SH-SY5Y (cell line): ENCODE data around the gene DLGAP1.

Experiments
- GATA2 ChIP-seq: IDR thresholded peaks from 2 replicates; pipeline ENCODE4 v1.6.1; 2011; ENCODE audit warnings: mild to moderate bottlenecking, low read depth, low read length
- GATA3 ChIP-seq: IDR thresholded peaks from 2 replicates; pipeline ENCODE4 v1.6.1; 2011; ENCODE audit warnings: low read depth, mild to moderate bottlenecking, low read length, moderate library complexity

DLGAP1 gene

DNA sequence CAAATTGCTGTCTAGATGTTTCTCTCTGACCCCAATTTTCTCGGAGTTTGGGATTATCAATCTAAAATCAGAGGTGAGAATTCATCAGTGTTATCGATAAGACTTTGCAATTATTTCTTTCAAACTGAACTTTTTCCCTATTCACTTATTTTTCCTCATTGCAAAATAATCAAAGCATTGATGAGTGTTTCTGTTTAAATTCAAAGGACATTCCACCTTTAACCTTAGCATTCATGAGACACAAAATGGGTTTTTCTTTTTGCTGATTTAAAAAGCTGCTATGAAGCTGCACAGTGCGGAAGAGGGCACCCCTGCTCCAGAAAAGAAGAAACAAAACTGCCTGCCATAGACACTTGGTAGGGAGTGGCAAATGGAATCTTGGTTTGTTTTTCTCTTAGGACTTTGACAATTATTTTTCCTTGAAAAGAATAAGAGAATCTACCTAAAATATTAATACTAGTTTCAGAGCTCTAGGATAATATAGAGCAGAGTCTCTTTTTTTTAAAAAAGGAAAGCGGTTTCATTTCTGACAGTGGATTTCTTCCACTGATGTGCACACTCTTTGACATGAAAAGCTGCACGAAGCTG, 801.8 kb downstream of the DLGAP1 start:
- TF ChIP-seq GATA2 (no peak), GATA3 (no peak)

- TF ChIP-seq GATA3 (no peak), GATA2 (no peak)
These were observed 802.5 kb downstream of the DLGAP1 start for GRCh38 chr18:3652380-3653262.

DNA sequence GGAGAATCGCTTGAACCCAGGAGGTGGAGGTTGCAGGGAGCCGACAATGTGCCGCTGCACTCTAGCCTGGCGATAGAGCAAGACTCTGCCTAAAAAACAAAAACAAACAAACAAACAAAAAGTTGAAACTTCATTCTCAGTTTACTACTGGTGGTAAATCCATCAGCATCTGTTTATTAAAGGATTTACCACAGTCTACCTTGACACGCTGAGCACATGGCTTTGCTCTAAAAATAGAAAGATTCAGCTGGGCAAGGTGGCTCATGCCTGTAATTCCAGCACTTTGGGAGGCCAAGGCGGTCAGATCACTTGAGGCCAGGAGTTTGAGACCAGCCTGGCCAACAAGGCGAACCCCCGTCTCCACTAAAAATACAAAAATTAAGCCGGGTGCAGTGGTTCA, 803.8 kb downstream of the DLGAP1 start:
- TF ChIP-seq GATA3 (no peak), GATA2 (no peak)

DNA sequence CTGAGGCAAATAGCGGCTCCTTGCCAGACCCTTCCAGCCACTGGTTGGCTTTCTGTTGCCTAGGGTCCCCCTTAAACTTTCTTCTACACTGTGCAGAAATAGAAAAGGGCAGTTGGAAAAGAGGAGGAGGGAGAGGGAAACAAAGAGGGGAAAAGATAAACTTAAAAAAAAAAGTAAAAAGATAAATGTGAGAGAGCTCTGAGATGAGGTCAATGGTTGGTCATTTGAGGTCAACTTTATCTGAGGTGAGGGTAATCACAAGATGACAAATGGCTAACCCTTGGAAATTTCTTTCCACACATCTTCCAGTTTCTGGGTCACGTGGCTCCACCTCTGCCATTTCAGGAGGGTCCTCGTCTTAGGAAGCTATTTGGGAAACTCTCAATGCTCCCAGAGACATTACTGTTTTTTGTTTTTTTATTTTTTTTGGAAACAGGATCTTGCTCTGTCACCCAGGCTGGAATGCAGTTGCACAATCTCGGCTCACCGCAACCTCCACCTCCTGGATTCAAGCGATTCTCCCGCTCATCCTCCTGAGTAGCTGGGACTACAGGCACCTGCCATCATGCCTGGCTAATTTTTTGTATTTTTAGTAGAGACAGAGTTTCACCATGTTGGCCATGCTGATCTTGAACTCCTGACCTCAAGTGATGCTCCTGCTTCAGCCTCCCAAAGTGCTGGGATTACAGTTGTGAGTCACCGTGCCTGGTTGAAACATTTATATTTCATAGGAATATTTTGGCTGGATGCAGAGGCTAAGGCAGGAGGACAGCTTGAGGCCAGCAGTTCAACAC, 805.3 kb downstream of the DLGAP1 start:
- no peak for TF ChIP-seq GATA3
- no peak for TF ChIP-seq GATA2

- TF ChIP-seq GATA2, result no peak
- no peak for TF ChIP-seq GATA3
These were observed 805.9 kb downstream of the DLGAP1 start for GRCh38 chr18:3649135-3649632.

GRCh38 chr18:3648641-3649040, 806.5 kb downstream of the DLGAP1 start:
- TF ChIP-seq GATA3 (no peak), GATA2 (no peak)

GRCh38 chr18:3648200-3648599, 806.9 kb downstream of the DLGAP1 start:
- TF ChIP-seq GATA2, result no peak
- no peak for TF ChIP-seq GATA3

DNA sequence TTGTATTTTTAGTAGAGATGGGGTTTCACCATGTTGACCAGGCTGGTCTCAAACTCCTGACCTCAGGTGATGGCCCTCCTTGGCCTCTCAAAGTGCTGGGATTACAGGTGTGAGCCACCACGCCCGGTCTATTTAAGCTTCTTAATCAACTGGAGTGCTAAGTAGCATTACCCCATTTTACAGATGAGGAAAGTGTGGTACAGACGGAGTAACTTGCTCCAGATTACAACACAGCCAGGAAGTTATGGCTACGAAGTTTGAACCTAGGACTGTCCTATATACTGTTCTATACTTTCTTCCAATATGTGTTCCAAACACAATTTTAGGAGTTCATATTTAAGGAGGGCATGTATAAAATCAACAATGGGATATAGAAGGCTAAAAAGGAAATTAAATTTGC, 807.5 kb downstream of the DLGAP1 start:
- TF ChIP-seq GATA2 (no peak), GATA3 (no peak)

DNA sequence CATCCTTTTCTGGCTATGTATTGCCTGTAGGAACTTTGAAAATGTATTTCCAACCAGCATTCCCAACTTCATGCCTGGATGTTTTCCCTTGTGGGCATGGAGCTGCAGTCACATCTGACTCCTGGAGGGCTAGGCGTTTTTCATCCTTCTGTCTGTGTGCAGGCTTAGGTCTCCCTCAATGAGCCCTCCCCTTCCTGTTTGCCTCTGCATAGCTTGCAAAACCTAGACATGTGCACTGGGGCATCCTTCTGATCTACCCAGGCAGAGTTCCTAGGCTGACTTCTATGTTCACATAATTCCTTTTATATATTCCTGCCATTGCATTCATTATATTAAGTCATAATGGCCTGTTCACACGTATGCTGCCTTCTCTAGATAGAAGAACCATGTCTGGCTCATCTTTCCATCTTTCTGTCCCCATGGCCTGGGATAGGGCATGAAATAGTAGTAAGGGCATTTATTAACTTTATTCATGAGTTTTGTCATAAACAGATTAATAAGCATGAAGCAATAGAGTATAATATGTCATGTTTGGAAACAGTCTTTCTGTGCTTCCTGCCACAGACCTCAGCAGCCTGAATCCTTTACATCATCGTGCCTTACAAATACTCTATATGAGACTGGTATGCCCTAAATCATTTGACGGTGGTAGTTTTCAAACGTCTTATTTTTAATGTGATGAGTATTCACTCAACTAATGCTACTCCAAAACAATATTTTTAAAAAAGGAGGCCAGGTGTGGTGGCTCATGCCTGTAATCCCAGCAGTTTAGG, 809.5 kb downstream of the DLGAP1 start:
- TF ChIP-seq GATA3, result no peak
- no peak for TF ChIP-seq GATA2

- TF ChIP-seq GATA2 (no peak), GATA3 (no peak)
These were observed 820.7 kb downstream of the DLGAP1 start for GRCh38 chr18:3634250-3634939.

- TF ChIP-seq GATA3 (no peak), GATA2 (no peak)
These were observed 823.2 kb downstream of the DLGAP1 start for GRCh38 chr18:3631887-3632286.

DNA sequence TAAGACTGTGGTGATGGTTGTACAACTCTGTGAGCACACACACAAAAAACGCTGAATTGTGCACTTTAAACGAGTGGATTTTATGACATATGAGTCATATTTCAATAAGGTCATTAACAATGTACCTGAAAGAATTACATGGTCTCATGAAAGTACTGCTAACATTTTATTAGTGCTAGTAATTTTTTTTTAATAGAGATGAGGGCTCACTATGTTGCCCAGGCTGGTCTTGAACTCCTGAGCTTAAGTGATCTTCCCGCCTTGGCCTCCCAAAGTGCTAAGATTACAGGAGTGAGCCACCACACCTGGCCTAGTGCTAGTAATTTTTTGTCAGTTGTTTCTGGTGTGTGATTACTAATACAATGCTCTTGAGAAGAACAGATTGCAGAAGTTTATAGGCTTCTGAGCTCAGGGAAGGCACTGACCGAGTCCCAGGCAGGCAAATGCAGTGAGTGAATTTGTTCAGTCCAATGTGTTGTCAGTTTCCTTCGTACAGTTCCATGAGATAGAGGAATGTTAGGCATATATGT, 828.1 kb downstream of the DLGAP1 start:
- TF ChIP-seq GATA3 (no peak), GATA2 (no peak)

GRCh38 chr18:3625742-3626091, 829.4 kb downstream of the DLGAP1 start:
- no peak for TF ChIP-seq GATA2
- no peak for TF ChIP-seq GATA3
